K562 (cell line): Measurements from ENCODE around the gene OTOGL. TPM values are rescaled to one million over a fixed set of nuclear protein-coding genes. Genes with fewer than 3 reads are reported as not detected.

Experiments used
- ATAC-seq: fragments of 200-7000 bp; cut with Tn5 transposase; 3 replicates; pipeline ENCODE4 v1.9.1; 2020; ENCODE audit warnings: moderate library complexity
- BruUV-seq: library from RNA; stranded (reverse); fragments of 400-500 nt; replicated peaks from 2 replicates; lab custom pipeline; 2021; lab: Mats Ljungman, UMichigan
- CTCF ChIA-PET: fragments of 300-600 bp; formaldehyde crosslinking; extraction: SDS; loops from one replicate; lab custom pipeline; 2021; ENCODE audit warnings: low intra/inter-chr PET ratio; lab: Yijun Ruan, JAX
- POLR2A ChIA-PET: fragments of 300-600, 350-650 bp; sonication (Branson Sonifier 250); formaldehyde crosslinking; extraction: SDS; loops from one replicate; lab custom pipeline; 2021; ENCODE audit warnings: antibody characterized with exemption, inconsistent platforms; lab: Yijun Ruan, JAX
- DNase-seq, 4 experiments: peaks; one replicate each; pipeline versions ENCODE4 v3.0.0 to v3.0.0-alpha.2; 2011 to 2018; ENCODE audit warnings: low spot score in 3 of 4, mixed read lengths in 3 of 4; ENCODE audit errors: extremely low read depth in 1 of 4
- FAIRE-seq: peaks from 2 replicates; lab custom pipeline; 2011; peaks lifted over from hg19 to GRCh38; lab: Jason Lieb, UNC
- H2AFZ ChIP-seq: 2 replicates; pipeline ENCODE4 v1.6.0; 2011; ENCODE audit warnings: low read depth, low read length, control low read depth, inconsistent platforms
- H3K27ac ChIP-seq: fragments of 200-600 bp; 3 replicates; pipeline ENCODE4 v1.8.0; 2011; ENCODE audit warnings: low read depth, mild to moderate bottlenecking, control low read depth, inconsistent platforms, low read length, moderate library complexity, mixed read lengths; ENCODE audit errors: extremely low read depth
- H3K27me3 ChIP-seq, 2 experiments: fragments of 300-600 bp in 1 of 2; 2 replicates in 1 of 2; 3 replicates in 1 of 2; pipeline versions ENCODE4 v1.6.0 to v1.8.0; 2011; ENCODE audit warnings: inconsistent platforms in 2 of 2, low read length in 2 of 2, mild to moderate bottlenecking in 1 of 2, mixed read lengths in 1 of 2, moderate library complexity in 1 of 2; ENCODE audit not compliant: control insufficient read depth in 2 of 2, insufficient read depth in 2 of 2
- H3K36me3 ChIP-seq: fragments of 300-600 bp; 3 replicates; pipeline ENCODE4 v1.8.0; 2011; ENCODE audit warnings: mild to moderate bottlenecking, low read length, inconsistent platforms; ENCODE audit not compliant: control insufficient read depth, insufficient read depth
- H3K4me1 ChIP-seq, 2 experiments: fragments of 200-600 bp in 1 of 2; replicated peaks in 1 of 2; 2 replicates in 1 of 2; 3 replicates in 1 of 2; pipeline versions ENCODE4 v1.5.1 to v1.8.0; 2011; ENCODE audit warnings: inconsistent platforms in 2 of 2, low read length in 2 of 2, mild to moderate bottlenecking in 1 of 2, mixed read lengths in 1 of 2, moderate library complexity in 1 of 2; ENCODE audit not compliant: control insufficient read depth in 2 of 2, insufficient read depth in 2 of 2
- H3K4me2 ChIP-seq: 2 replicates; pipeline ENCODE4 v1.6.1; 2011; ENCODE audit warnings: low read length, control low read depth, inconsistent platforms, mixed read lengths; ENCODE audit not compliant: insufficient read depth
- H3K4me3 ChIP-seq: fragments of 200-600 bp; sonication (generic), shearing (Covaris generic); 2 replicates; pipeline ENCODE4 v1.5.1; 2016; ENCODE audit warnings: control low read depth, inconsistent platforms
- H3K79me2 ChIP-seq: fragments of 200-600 bp; 3 replicates; pipeline ENCODE4 v1.8.0; 2011; ENCODE audit warnings: low read length, inconsistent platforms; ENCODE audit not compliant: control insufficient read depth, insufficient read depth
- H3K9ac ChIP-seq, 2 experiments: 2 replicates each; pipeline versions ENCODE4 v1.6.0 to v1.6.1; 2011; ENCODE audit warnings: low read depth in 2 of 2, low read length in 2 of 2, control low read depth in 1 of 2, inconsistent platforms in 1 of 2, mild to moderate bottlenecking in 1 of 2, mixed read lengths in 1 of 2; ENCODE audit not compliant: insufficient read depth in 1 of 2
- H3K9me1 ChIP-seq: one replicate; pipeline ENCODE4 v1.6.0; 2011; ENCODE audit warnings: inconsistent platforms, mild to moderate bottlenecking, low read length, moderate library complexity; ENCODE audit not compliant: control insufficient read depth, insufficient read depth
- H3K9me3 ChIP-seq: replicated peaks from 2 replicates; pipeline ENCODE4 v1.5.1; 2011; ENCODE audit warnings: low read depth, low read length, inconsistent platforms; ENCODE audit not compliant: control insufficient read depth, insufficient read depth
- H4K20me1 ChIP-seq: replicated peaks from 2 replicates; pipeline ENCODE4 v1.6.1; 2011; ENCODE audit warnings: low read length, inconsistent platforms, mixed read lengths; ENCODE audit not compliant: control insufficient read depth, insufficient read depth
- CCAR2 ChIP-seq: fragments of 200-400 bp; formaldehyde crosslinking; IDR thresholded peaks from 2 replicates; pipeline ENCODE4 v1.6.1; 2017; ENCODE audit warnings: mild to moderate bottlenecking, low read depth, low read length
- KLF6 ChIP-seq: fragments of 250-450 bp; sonication (Bioruptor Pico); IDR thresholded peaks from 2 replicates; pipeline ENCODE4 v1.4.0; 2020; ENCODE audit warnings: mild to moderate bottlenecking, moderate library complexity, borderline replicate concordance
- NFIX ChIP-seq: fragments of 250-450 bp; sonication (Bioruptor Pico); IDR thresholded peaks from 2 replicates; pipeline ENCODE4 v1.4.0; 2020; ENCODE audit warnings: low read depth, mild to moderate bottlenecking, moderate library complexity
- SIX5 ChIP-seq, 2 experiments: IDR thresholded peaks; 2 replicates each; pipeline ENCODE4 v1.6.1; 2011; ENCODE audit warnings: low read length in 2 of 2, borderline replicate concordance in 1 of 2, low read depth in 1 of 2, mild to moderate bottlenecking in 1 of 2, moderate library complexity in 1 of 2; ENCODE audit not compliant: insufficient read depth in 1 of 2
- YBX1 ChIP-seq: fragments of 450-650 bp; IDR thresholded peaks from 2 replicates; pipeline ENCODE4 v1.7.1; 2016; ENCODE audit warnings: mild to moderate bottlenecking
- WGBS: fragments of 100-300 bp; shearing (Covaris generic); methylation state at CpG from one replicate; pipeline ENCODE4 v1.1.6; 2016; ENCODE audit warnings: low coverage, mixed read lengths; ENCODE audit not compliant: insufficient coverage; ENCODE audit errors: missing lambda C conversion rate; 5-methylcytosine and 5-hydroxymethylcytosine counted together
- in situ Hi-C: fragments of 300-500 bp; cut with MboI; formaldehyde crosslinking; loops from 4 replicates; pipeline ENCODE4 v1.15.0; 2018; ENCODE audit warnings: inconsistent platforms, mixed read lengths
- intact Hi-C: fragments of 100-400 bp; cut with micrococcal nuclease; formaldehyde crosslinking; loops from 2 replicates; pipeline ENCODE4 v1.14.2; 2022
- polyA plus RNA-seq, 8 experiments: library from polyadenylated mRNA; depleted of rRNA in 4 of 8; stranded (reverse) in 5 of 8; unstranded in 3 of 8; fragments of >200 nt; fragmentation: Nextera tagmentation in 2 of 8; fragmentation: Illumina TruSeq in 1 of 8; extraction: Ambion mirVana in 2 of 8; extraction: Trizol in 1 of 8; gene quantifications; 2 replicates each; pipeline versions ENCODE4 v1.2.1 to v1.2.3, GENCODE V29; 2011 to 2014; ENCODE audit warnings: inconsistent platforms in 1 of 8, missing spikeins in 1 of 8
- total RNA-seq, 7 experiments: library from RNA; depleted of rRNA in 6 of 7; stranded (reverse); fragments of >200 nt in 6 of 7; fragmentation: Illumina TruSeq in 2 of 7; extraction: Trizol in 2 of 7; gene quantifications; 2 replicates each; pipeline versions ENCODE4 v1.2.1 to v1.2.3, GENCODE V29; 2011 to 2021; ENCODE audit warnings: low replicate concordance in 1 of 7
- TF ChIP-seq, protein P1 (sequence below), 2 experiments: fragments of 150-350 bp in 1 of 2; IDR thresholded peaks; 2 replicates each; pipeline ENCODE4 v1.6.1; 2012 to 2016; ENCODE audit warnings: low read depth in 2 of 2, low read length in 2 of 2, mild to moderate bottlenecking in 1 of 2, moderate library complexity in 1 of 2
- TF ChIP-seq, protein P2 (sequence below): IDR thresholded peaks from 2 replicates; pipeline ENCODE4 v1.6.1; 2011; ENCODE audit not compliant: insufficient read length; ENCODE audit errors: extremely low read depth
- TF ChIP-seq, protein P3 (sequence below): fragments of 450-650 bp; IDR thresholded peaks from 2 replicates; pipeline ENCODE4 v1.6.1; 2018; ENCODE audit not compliant: partially characterized antibody
- TF ChIP-seq, protein P4 (sequence below): fragments of 450-650 bp; conservative IDR thresholded peaks from 2 replicates; pipeline ENCODE4 v1.6.1; 2016; ENCODE audit warnings: missing genetic modification characterization, low read depth, mild to moderate bottlenecking, missing compliant biosample characterization, moderate library complexity

OTOGL gene
- total and polyA plus RNA-seq, 9 of the 15 experiments (the other 6 are each of a cell fraction or from before 2014, with no cell fraction given) = 0.02 to 0.03 TPM; not detected in 7

DNA sequence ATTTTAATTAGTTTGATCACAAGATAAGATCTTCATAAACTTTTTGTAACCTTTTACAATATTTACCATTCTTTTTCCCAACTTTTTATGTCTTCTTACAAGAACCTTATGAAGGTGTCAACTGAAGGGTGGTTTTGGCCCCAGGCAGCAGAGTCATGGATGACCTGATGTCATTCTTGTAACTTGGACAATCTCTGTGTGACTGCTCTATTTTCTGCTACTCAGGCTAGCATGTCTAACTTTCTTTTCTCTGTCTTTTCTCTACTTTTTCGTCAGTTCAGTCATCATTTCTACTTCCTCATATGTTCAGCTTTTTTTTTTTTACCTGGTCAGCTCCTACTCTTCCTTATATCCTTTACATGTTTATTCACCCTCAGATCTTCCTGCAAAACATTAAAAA is 194.0 kb downstream of the OTOGL start:
- no peak overlapping the region for H2AFZ ChIP-seq
- TF ChIP-seq, protein P1, sequence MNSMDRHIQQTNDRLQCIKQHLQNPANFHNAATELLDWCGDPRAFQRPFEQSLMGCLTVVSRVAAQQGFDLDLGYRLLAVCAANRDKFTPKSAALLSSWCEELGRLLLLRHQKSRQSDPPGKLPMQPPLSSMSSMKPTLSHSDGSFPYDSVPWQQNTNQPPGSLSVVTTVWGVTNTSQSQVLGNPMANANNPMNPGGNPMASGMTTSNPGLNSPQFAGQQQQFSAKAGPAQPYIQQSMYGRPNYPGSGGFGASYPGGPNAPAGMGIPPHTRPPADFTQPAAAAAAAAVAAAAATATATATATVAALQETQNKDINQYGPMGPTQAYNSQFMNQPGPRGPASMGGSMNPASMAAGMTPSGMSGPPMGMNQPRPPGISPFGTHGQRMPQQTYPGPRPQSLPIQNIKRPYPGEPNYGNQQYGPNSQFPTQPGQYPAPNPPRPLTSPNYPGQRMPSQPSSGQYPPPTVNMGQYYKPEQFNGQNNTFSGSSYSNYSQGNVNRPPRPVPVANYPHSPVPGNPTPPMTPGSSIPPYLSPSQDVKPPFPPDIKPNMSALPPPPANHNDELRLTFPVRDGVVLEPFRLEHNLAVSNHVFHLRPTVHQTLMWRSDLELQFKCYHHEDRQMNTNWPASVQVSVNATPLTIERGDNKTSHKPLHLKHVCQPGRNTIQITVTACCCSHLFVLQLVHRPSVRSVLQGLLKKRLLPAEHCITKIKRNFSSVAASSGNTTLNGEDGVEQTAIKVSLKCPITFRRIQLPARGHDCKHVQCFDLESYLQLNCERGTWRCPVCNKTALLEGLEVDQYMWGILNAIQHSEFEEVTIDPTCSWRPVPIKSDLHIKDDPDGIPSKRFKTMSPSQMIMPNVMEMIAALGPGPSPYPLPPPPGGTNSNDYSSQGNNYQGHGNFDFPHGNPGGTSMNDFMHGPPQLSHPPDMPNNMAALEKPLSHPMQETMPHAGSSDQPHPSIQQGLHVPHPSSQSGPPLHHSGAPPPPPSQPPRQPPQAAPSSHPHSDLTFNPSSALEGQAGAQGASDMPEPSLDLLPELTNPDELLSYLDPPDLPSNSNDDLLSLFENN (IDR thresholded peaks at IDR 0.05; ENCODE audit: low read depth in 2 of 2, low read length in 2 of 2) = no peak
- TF ChIP-seq SIX5 (IDR thresholded peaks at IDR 0.05; ENCODE audit: borderline replicate concordance in 1 of 2, insufficient read depth in 1 of 2, low read depth in 1 of 2, low read length in 2 of 2) (no peak), KLF6 (CRISPR knock-in tag) (no peak), YBX1 (no peak), CCAR2 (no peak), NFIX (CRISPR knock-in tag) (no peak)
- TF ChIP-seq, protein P2, sequence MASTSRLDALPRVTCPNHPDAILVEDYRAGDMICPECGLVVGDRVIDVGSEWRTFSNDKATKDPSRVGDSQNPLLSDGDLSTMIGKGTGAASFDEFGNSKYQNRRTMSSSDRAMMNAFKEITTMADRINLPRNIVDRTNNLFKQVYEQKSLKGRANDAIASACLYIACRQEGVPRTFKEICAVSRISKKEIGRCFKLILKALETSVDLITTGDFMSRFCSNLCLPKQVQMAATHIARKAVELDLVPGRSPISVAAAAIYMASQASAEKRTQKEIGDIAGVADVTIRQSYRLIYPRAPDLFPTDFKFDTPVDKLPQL = no peak
- TF ChIP-seq, protein P3, sequence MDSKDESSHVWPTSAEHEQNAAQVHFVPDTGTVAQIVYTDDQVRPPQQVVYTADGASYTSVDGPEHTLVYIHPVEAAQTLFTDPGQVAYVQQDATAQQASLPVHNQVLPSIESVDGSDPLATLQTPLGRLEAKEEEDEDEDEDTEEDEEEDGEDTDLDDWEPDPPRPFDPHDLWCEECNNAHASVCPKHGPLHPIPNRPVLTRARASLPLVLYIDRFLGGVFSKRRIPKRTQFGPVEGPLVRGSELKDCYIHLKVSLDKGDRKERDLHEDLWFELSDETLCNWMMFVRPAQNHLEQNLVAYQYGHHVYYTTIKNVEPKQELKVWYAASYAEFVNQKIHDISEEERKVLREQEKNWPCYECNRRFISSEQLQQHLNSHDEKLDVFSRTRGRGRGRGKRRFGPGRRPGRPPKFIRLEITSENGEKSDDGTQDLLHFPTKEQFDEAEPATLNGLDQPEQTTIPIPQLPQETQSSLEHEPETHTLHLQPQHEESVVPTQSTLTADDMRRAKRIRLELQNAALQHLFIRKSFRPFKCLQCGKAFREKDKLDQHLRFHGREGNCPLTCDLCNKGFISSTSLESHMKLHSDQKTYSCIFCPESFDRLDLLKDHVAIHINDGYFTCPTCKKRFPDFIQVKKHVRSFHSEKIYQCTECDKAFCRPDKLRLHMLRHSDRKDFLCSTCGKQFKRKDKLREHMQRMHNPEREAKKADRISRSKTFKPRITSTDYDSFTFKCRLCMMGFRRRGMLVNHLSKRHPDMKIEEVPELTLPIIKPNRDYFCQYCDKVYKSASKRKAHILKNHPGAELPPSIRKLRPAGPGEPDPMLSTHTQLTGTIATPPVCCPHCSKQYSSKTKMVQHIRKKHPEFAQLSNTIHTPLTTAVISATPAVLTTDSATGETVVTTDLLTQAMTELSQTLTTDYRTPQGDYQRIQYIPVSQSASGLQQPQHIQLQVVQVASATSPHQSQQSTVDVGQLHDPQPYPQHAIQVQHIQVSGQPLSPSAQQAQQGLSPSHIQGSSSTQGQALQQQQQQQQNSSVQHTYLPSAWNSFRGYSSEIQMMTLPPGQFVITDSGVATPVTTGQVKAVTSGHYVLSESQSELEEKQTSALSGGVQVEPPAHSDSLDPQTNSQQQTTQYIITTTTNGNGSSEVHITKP = no peak
- TF ChIP-seq, protein P4, sequence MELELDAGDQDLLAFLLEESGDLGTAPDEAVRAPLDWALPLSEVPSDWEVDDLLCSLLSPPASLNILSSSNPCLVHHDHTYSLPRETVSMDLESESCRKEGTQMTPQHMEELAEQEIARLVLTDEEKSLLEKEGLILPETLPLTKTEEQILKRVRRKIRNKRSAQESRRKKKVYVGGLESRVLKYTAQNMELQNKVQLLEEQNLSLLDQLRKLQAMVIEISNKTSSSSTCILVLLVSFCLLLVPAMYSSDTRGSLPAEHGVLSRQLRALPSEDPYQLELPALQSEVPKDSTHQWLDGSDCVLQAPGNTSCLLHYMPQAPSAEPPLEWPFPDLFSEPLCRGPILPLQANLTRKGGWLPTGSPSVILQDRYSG (tag) = no peak
- TF ChIP-seq, all 486 proteins: peak for 0
- CTCF ChIA-PET = no interaction called here
- ATAC-seq = no peak
- BruUV-seq = no TSS peak
- DNase-seq = no peak
- Histone ChIP-seq H3K79me2 (no peaks in the 10 kb centered on the region), H3K27me3 (no peaks in the 10 kb centered on the region), H3K9me3 (no peaks in the 10 kb centered on the region), H3K4me2 (no peak overlapping the region), H3K4me1 (no peaks in the 10 kb centered on the region), H4K20me1 (no peaks in the 10 kb centered on the region), H3K4me3 (no peak overlapping the region), H3K36me3 (no peaks in the 10 kb centered on the region), H3K9ac (no peak overlapping the region), H3K27ac (no peak overlapping the region), H3K9me1 (no peaks in the 10 kb centered on the region)
- in situ Hi-C loops (no loop called here), intact Hi-C loops (no loop called here)
- FAIRE-seq = no peak
- POLR2A ChIA-PET = no interaction called here
- WGBS = 0% methylated on average over 1 of the region's 1 CpG
